K562 (cell line): Measurements from ENCODE around the gene TOGARAM2. TPM values are rescaled to one million over a fixed set of nuclear protein-coding genes. Genes with fewer than 3 reads are reported as not detected.

Source experiments
- ATAC-seq: fragments of 200-7000 bp; cut with Tn5 transposase; 3 replicates; pipeline ENCODE4 v1.9.1; 2020; ENCODE audit warnings: moderate library complexity
- BruUV-seq: library from RNA; stranded (reverse); fragments of 400-500 nt; replicated peaks from 2 replicates; lab custom pipeline; 2021; lab: Mats Ljungman, UMichigan
- CTCF ChIA-PET: fragments of 300-600 bp; formaldehyde crosslinking; extraction: SDS; loops from one replicate; lab custom pipeline; 2021; ENCODE audit warnings: low intra/inter-chr PET ratio; lab: Yijun Ruan, JAX
- POLR2A ChIA-PET: fragments of 300-600, 350-650 bp; sonication (Branson Sonifier 250); formaldehyde crosslinking; extraction: SDS; loops from one replicate; lab custom pipeline; 2021; ENCODE audit warnings: antibody characterized with exemption, inconsistent platforms; lab: Yijun Ruan, JAX
- DNase-seq, 4 experiments: peaks; one replicate each; pipeline versions ENCODE4 v3.0.0 to v3.0.0-alpha.2; 2011 to 2018; ENCODE audit warnings: low spot score in 3 of 4, mixed read lengths in 3 of 4; ENCODE audit errors: extremely low read depth in 1 of 4
- FAIRE-seq: peaks from 2 replicates; lab custom pipeline; 2011; peaks lifted over from hg19 to GRCh38; lab: Jason Lieb, UNC
- H2AFZ ChIP-seq: 2 replicates; pipeline ENCODE4 v1.6.0; 2011; ENCODE audit warnings: low read depth, low read length, control low read depth, inconsistent platforms
- H3K27ac ChIP-seq: fragments of 200-600 bp; 3 replicates; pipeline ENCODE4 v1.8.0; 2011; ENCODE audit warnings: low read depth, mild to moderate bottlenecking, control low read depth, inconsistent platforms, low read length, moderate library complexity, mixed read lengths; ENCODE audit errors: extremely low read depth
- H3K27me3 ChIP-seq, 2 experiments: fragments of 300-600 bp in 1 of 2; 2 replicates in 1 of 2; 3 replicates in 1 of 2; pipeline versions ENCODE4 v1.6.0 to v1.8.0; 2011; ENCODE audit warnings: inconsistent platforms in 2 of 2, low read length in 2 of 2, mild to moderate bottlenecking in 1 of 2, mixed read lengths in 1 of 2, moderate library complexity in 1 of 2; ENCODE audit not compliant: control insufficient read depth in 2 of 2, insufficient read depth in 2 of 2
- H3K36me3 ChIP-seq: fragments of 300-600 bp; 3 replicates; pipeline ENCODE4 v1.8.0; 2011; ENCODE audit warnings: mild to moderate bottlenecking, low read length, inconsistent platforms; ENCODE audit not compliant: control insufficient read depth, insufficient read depth
- H3K4me1 ChIP-seq, 2 experiments: fragments of 200-600 bp in 1 of 2; replicated peaks in 1 of 2; 2 replicates in 1 of 2; 3 replicates in 1 of 2; pipeline versions ENCODE4 v1.5.1 to v1.8.0; 2011; ENCODE audit warnings: inconsistent platforms in 2 of 2, low read length in 2 of 2, mild to moderate bottlenecking in 1 of 2, mixed read lengths in 1 of 2, moderate library complexity in 1 of 2; ENCODE audit not compliant: control insufficient read depth in 2 of 2, insufficient read depth in 2 of 2
- H3K4me2 ChIP-seq: 2 replicates; pipeline ENCODE4 v1.6.1; 2011; ENCODE audit warnings: low read length, control low read depth, inconsistent platforms, mixed read lengths; ENCODE audit not compliant: insufficient read depth
- H3K4me3 ChIP-seq: fragments of 200-600 bp; sonication (generic), shearing (Covaris generic); 2 replicates; pipeline ENCODE4 v1.5.1; 2016; ENCODE audit warnings: control low read depth, inconsistent platforms
- H3K79me2 ChIP-seq: fragments of 200-600 bp; 3 replicates; pipeline ENCODE4 v1.8.0; 2011; ENCODE audit warnings: low read length, inconsistent platforms; ENCODE audit not compliant: control insufficient read depth, insufficient read depth
- H3K9ac ChIP-seq, 2 experiments: 2 replicates each; pipeline versions ENCODE4 v1.6.0 to v1.6.1; 2011; ENCODE audit warnings: low read depth in 2 of 2, low read length in 2 of 2, control low read depth in 1 of 2, inconsistent platforms in 1 of 2, mild to moderate bottlenecking in 1 of 2, mixed read lengths in 1 of 2; ENCODE audit not compliant: insufficient read depth in 1 of 2
- H3K9me1 ChIP-seq: one replicate; pipeline ENCODE4 v1.6.0; 2011; ENCODE audit warnings: inconsistent platforms, mild to moderate bottlenecking, low read length, moderate library complexity; ENCODE audit not compliant: control insufficient read depth, insufficient read depth
- H3K9me3 ChIP-seq: replicated peaks from 2 replicates; pipeline ENCODE4 v1.5.1; 2011; ENCODE audit warnings: low read depth, low read length, inconsistent platforms; ENCODE audit not compliant: control insufficient read depth, insufficient read depth
- H4K20me1 ChIP-seq: replicated peaks from 2 replicates; pipeline ENCODE4 v1.6.1; 2011; ENCODE audit warnings: low read length, inconsistent platforms, mixed read lengths; ENCODE audit not compliant: control insufficient read depth, insufficient read depth
- DACH1 ChIP-seq: fragments of 450-650 bp; IDR thresholded peaks from 2 replicates; pipeline ENCODE4 v1.6.1; 2018; ENCODE audit not compliant: partially characterized antibody
- ELF2 ChIP-seq: fragments of 250-450 bp; sonication (Bioruptor Pico); IDR thresholded peaks from 2 replicates; pipeline ENCODE4 v1.5.0; 2021; ENCODE audit warnings: mild to moderate bottlenecking
- FOSL1 ChIP-seq: fragments of 200-800 bp; sonication (Bioruptor generic); conservative IDR thresholded peaks from 2 replicates; pipeline ENCODE4 v1.6.1; 2016; ENCODE audit warnings: missing genetic modification characterization, missing compliant biosample characterization
- PML ChIP-seq: IDR thresholded peaks from 2 replicates; pipeline ENCODE4 v1.6.1; 2012; ENCODE audit warnings: low read length, inconsistent platforms
- PTRF ChIP-seq: fragments of 450-650 bp; IDR thresholded peaks from 2 replicates; pipeline ENCODE4 v1.6.1; 2016; ENCODE audit warnings: mild to moderate bottlenecking, missing genetic modification characterization, missing compliant biosample characterization
- RBM14 ChIP-seq: fragments of 200-400 bp; formaldehyde crosslinking; IDR thresholded peaks from 2 replicates; pipeline ENCODE4 v1.6.1; 2018; ENCODE audit warnings: low read depth, mild to moderate bottlenecking, low read length, moderate library complexity, borderline replicate concordance; ENCODE audit not compliant: insufficient read depth
- SIX5 ChIP-seq, 2 experiments: IDR thresholded peaks; 2 replicates each; pipeline ENCODE4 v1.6.1; 2011; ENCODE audit warnings: low read length in 2 of 2, borderline replicate concordance in 1 of 2, low read depth in 1 of 2, mild to moderate bottlenecking in 1 of 2, moderate library complexity in 1 of 2; ENCODE audit not compliant: insufficient read depth in 1 of 2
- TEAD2 ChIP-seq: fragments of 450-650 bp; IDR thresholded peaks from 2 replicates; pipeline ENCODE4 v1.6.1; 2016; ENCODE audit warnings: missing genetic modification characterization, control low read depth, missing compliant biosample characterization
- ZC3H11A ChIP-seq: IDR thresholded peaks from 2 replicates; pipeline ENCODE4 v1.6.1; 2012; ENCODE audit warnings: low read depth, low read length, improper control_type of control experiment
- WGBS: fragments of 100-300 bp; shearing (Covaris generic); methylation state at CpG from one replicate; pipeline ENCODE4 v1.1.6; 2016; ENCODE audit warnings: low coverage, mixed read lengths; ENCODE audit not compliant: insufficient coverage; ENCODE audit errors: missing lambda C conversion rate; 5-methylcytosine and 5-hydroxymethylcytosine counted together
- in situ Hi-C: fragments of 300-500 bp; cut with MboI; formaldehyde crosslinking; loops from 4 replicates; pipeline ENCODE4 v1.15.0; 2018; ENCODE audit warnings: inconsistent platforms, mixed read lengths
- intact Hi-C: fragments of 100-400 bp; cut with micrococcal nuclease; formaldehyde crosslinking; loops from 2 replicates; pipeline ENCODE4 v1.14.2; 2022
- polyA plus RNA-seq, 8 experiments: library from polyadenylated mRNA; depleted of rRNA in 4 of 8; stranded (reverse) in 5 of 8; unstranded in 3 of 8; fragments of >200 nt; fragmentation: Nextera tagmentation in 2 of 8; fragmentation: Illumina TruSeq in 1 of 8; extraction: Ambion mirVana in 2 of 8; extraction: Trizol in 1 of 8; gene quantifications; 2 replicates each; pipeline versions ENCODE4 v1.2.1 to v1.2.3, GENCODE V29; 2011 to 2014; ENCODE audit warnings: inconsistent platforms in 1 of 8, missing spikeins in 1 of 8
- total RNA-seq, 7 experiments: library from RNA; depleted of rRNA in 6 of 7; stranded (reverse); fragments of >200 nt in 6 of 7; fragmentation: Illumina TruSeq in 2 of 7; extraction: Trizol in 2 of 7; gene quantifications; 2 replicates each; pipeline versions ENCODE4 v1.2.1 to v1.2.3, GENCODE V29; 2011 to 2021; ENCODE audit warnings: low replicate concordance in 1 of 7
- TF ChIP-seq, protein P1 (sequence below): fragments of 250-450 bp; sonication (Bioruptor Pico); IDR thresholded peaks from 2 replicates; pipeline ENCODE4 v1.9.0; 2021; ENCODE audit warnings: mild to moderate bottlenecking
- TF ChIP-seq, protein P2 (sequence below): fragments of 450-650 bp; formaldehyde crosslinking; IDR thresholded peaks from 2 replicates; pipeline ENCODE4 v1.4.0; 2020; ENCODE audit warnings: mild to moderate bottlenecking, moderate library complexity

TOGARAM2 gene
- total and polyA plus RNA-seq, 9 of the 15 experiments (the other 6 are each of a cell fraction or from before 2014, with no cell fraction given) = not detected

- Histone ChIP-seq H3K4me3 (no peak overlapping the region), H2AFZ (no peak overlapping the region), H3K4me1 (no peaks in the 10 kb centered on the region), H3K27me3 (peaks cover 6 to 45% of the 10 kb centered on the region in 2 experiments; a peak in 4 of 5 replicates), H3K9me3 (no peaks in the 10 kb centered on the region), H4K20me1 (no peaks in the 10 kb centered on the region), H3K9me1 (no peaks in the 10 kb centered on the region), H3K4me2 (no peak overlapping the region), H3K36me3 (no peaks in the 10 kb centered on the region), H3K79me2 (no peaks in the 10 kb centered on the region), H3K27ac (no peak overlapping the region), H3K9ac (no peak overlapping the region)
- BruUV-seq = no TSS peak
- ChIA-PET CTCF (no interaction called here), POLR2A (interaction anchor here (1.0 to 1.1 kb wide), 2 partner anchors 10 to 31 kb away, joined by 3 read pairs; no protein-coding TSS in a partner anchor)
- WGBS = 1% methylated on average over 4 of the region's 4 CpGs
- TF ChIP-seq PTRF (tag) (no peak), DACH1 (no peak), SIX5 (IDR thresholded peaks at IDR 0.05; ENCODE audit: borderline replicate concordance in 1 of 2, insufficient read depth in 1 of 2, low read depth in 1 of 2, low read length in 2 of 2) (no peak), PML (no peak), ELF2 (no peak), FOSL1 (tag) (no peak), TEAD2 (tag) (no peak), ZC3H11A (no peak), RBM14 (no peak)
- TF ChIP-seq, protein P1, sequence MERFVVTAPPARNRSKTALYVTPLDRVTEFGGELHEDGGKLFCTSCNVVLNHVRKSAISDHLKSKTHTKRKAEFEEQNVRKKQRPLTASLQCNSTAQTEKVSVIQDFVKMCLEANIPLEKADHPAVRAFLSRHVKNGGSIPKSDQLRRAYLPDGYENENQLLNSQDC (CRISPR knock-in tag) = no peak
- TF ChIP-seq, protein P2, sequence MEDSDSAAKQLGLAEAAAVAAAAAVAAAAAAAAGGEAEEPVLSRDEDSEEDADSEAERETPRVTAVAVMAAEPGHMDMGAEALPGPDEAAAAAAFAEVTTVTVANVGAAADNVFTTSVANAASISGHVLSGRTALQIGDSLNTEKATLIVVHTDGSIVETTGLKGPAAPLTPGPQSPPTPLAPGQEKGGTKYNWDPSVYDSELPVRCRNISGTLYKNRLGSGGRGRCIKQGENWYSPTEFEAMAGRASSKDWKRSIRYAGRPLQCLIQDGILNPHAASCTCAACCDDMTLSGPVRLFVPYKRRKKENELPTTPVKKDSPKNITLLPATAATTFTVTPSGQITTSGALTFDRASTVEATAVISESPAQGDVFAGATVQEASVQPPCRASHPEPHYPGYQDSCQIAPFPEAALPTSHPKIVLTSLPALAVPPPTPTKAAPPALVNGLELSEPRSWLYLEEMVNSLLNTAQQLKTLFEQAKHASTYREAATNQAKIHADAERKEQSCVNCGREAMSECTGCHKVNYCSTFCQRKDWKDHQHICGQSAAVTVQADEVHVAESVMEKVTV = no peak
- intact Hi-C loops = loop anchor here (10.0 kb wide), 1 partner anchor 121 kb away; no protein-coding TSS in a partner anchor
- in situ Hi-C loops = no loop called here
- no peak for FAIRE-seq
- ATAC-seq = no peak
- no peak for DNase-seq
These were observed 92.8 kb downstream of the TOGARAM2 start for GRCh38 chr2:29073933-29074332.
